Loucy (cell line): ENCODE data around the gene BAK1.

Source experiments
- EZH2phosphoT487 ChIP-seq: fragments of 200-600 bp; IDR thresholded peaks from 2 replicates; pipeline ENCODE4 v1.6.1; 2018; ENCODE audit warnings: antibody characterized with exemption, mild to moderate bottlenecking, moderate library complexity, borderline replicate concordance
- TF ChIP-seq, protein P1 (sequence below): fragments of 200-600 bp; sonication (generic); conservative IDR thresholded peaks from 2 replicates; pipeline ENCODE4 v1.5.1; 2014; ENCODE audit warnings: mild to moderate bottlenecking, antibody characterized with exemption, low read length

DNA sequence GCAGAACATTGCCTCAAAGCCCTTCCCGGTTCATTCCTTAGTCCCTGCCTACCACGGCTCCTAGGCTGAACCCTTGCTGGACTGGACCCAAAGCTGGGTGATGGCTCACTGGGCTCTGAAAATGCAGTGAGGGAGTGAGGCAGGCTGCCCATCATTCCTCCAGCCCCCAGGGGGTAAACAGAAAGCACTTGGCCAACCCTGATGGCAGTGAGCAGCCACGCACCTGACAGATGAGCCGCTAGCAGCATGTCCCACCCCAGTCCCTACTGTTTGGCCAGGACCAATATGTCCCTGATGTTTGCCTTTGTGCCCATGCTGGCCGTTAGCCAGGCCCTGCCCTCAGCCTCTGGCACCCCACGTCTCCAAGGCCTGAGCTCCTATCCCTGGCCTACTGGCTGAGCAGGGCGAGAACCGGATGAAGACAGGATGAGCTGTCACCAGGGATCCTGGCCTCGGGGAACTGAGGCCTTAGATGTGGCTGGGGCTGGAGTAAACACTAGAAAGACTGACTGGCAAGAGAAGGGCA is 19.4 kb upstream of the BAK1 start:
- TF ChIP-seq, protein P1, sequence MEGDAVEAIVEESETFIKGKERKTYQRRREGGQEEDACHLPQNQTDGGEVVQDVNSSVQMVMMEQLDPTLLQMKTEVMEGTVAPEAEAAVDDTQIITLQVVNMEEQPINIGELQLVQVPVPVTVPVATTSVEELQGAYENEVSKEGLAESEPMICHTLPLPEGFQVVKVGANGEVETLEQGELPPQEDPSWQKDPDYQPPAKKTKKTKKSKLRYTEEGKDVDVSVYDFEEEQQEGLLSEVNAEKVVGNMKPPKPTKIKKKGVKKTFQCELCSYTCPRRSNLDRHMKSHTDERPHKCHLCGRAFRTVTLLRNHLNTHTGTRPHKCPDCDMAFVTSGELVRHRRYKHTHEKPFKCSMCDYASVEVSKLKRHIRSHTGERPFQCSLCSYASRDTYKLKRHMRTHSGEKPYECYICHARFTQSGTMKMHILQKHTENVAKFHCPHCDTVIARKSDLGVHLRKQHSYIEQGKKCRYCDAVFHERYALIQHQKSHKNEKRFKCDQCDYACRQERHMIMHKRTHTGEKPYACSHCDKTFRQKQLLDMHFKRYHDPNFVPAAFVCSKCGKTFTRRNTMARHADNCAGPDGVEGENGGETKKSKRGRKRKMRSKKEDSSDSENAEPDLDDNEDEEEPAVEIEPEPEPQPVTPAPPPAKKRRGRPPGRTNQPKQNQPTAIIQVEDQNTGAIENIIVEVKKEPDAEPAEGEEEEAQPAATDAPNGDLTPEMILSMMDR: no peak
- TF ChIP-seq EZH2phosphoT487: no peak
